Upper lobe of right lung (tissue), 1 donor: Measurements from ENCODE around the gene MPHOSPH9. TPM values are rescaled to one million over a fixed set of nuclear protein-coding genes. Genes with fewer than 3 reads are reported as not detected.
"Not testable (repeated sequence)": the region's sequence is repeated elsewhere in the genome, so short reads cannot be mapped to it uniquely, and the experiment has no call there.

Experiments used
- ATAC-seq: fragments of 200-7000 bp; cut with Tn5 transposase; one replicate; pipeline ENCODE4 v1.9.1; 2020; ENCODE audit warnings: mild to moderate bottlenecking, moderate library complexity
- DNase-seq: peaks from one replicate; pipeline ENCODE4 v3.0.0-alpha.2; 2020
- H3K27ac ChIP-seq: fragments of 200-600 bp; one replicate; pipeline ENCODE4 v1.8.0; 2022
- H3K27me3 ChIP-seq: fragments of 200-600 bp; one replicate; pipeline ENCODE4 v1.8.0; 2022; ENCODE audit warnings: mild to moderate bottlenecking
- H3K36me3 ChIP-seq: fragments of 200-600 bp; one replicate; pipeline ENCODE4 v1.8.0; 2022
- H3K4me1 ChIP-seq: fragments of 200-600 bp; one replicate; pipeline ENCODE4 v1.8.0; 2022
- H3K4me3 ChIP-seq: fragments of 200-600 bp; one replicate; pipeline ENCODE4 v1.8.0; 2022; ENCODE audit warnings: mild to moderate bottlenecking
- H3K9me3 ChIP-seq: fragments of 200-600 bp; one replicate; pipeline ENCODE4 v1.8.0; 2022
- CTCF ChIP-seq: fragments of 200-600 bp; IDR thresholded peaks from one replicate; pipeline ENCODE4 v1.8.0; 2022; ENCODE audit warnings: antibody characterized with exemption
- intact Hi-C: fragments of 100-400 bp; cut with DNase I; formaldehyde crosslinking; loops from one replicate; pipeline ENCODE4 v1.11.0; 2022
- total RNA-seq: library from RNA; stranded (reverse); fragmentation: NEBNext Ultra II Directional; extraction: Animal tissue kit (Norgen Biotek cat#: 25700); gene quantifications from one replicate; pipeline ENCODE4 v1.2.1, GENCODE V29; 2021
- donor health status: DM: no; HTN: yes; CAD: no; lungs with severe emphysema.

MPHOSPH9 gene
- total RNA-seq, 1 donor from 2014 or later = 20.3 TPM

- H3K9me3 ChIP-seq = no peaks in the 10 kb centered on the region
- no peaks in the 10 kb centered on the region for H3K27me3 ChIP-seq
- DNase-seq (no peak), ATAC-seq (no peak)
- no peak overlapping the region for H3K27ac ChIP-seq
- peaks cover 20% of the 10 kb centered on the region for H3K4me1 ChIP-seq
- intact Hi-C loops = no loop called here
- no peak overlapping the region for H3K4me3 ChIP-seq
- TF ChIP-seq CTCF = no peak
- no peaks in the 10 kb centered on the region for H3K36me3 ChIP-seq
Measured at GRCh38 chr12:123227581-123228258, 5.2 kb downstream of the MPHOSPH9 start.

- H3K9me3 ChIP-seq = no peaks in the 10 kb centered on the region
- no peak for TF ChIP-seq CTCF
- no peak overlapping the region for H3K27ac ChIP-seq
- H3K27me3 ChIP-seq = no peaks in the 10 kb centered on the region
- intact Hi-C loops = no loop called here
- H3K4me3 ChIP-seq = no peak overlapping the region
- peaks cover 16% of the 10 kb centered on the region for H3K36me3 ChIP-seq
- ATAC-seq (no peak), DNase-seq (no peak)
- H3K4me1 ChIP-seq = peaks cover 11% of the 10 kb centered on the region
Measured at GRCh38 chr12:123225443-123225842, 7.5 kb downstream of the MPHOSPH9 start.

- H3K4me3 ChIP-seq = no peak overlapping the region
- DNase-seq = no peak
- H3K4me1 ChIP-seq = no peaks in the 10 kb centered on the region
- peaks cover 17% of the 10 kb centered on the region for H3K36me3 ChIP-seq
- no peak for TF ChIP-seq CTCF
- ATAC-seq = peak; percentile 30
- H3K9me3 ChIP-seq = no peaks in the 10 kb centered on the region
- no peaks in the 10 kb centered on the region for H3K27me3 ChIP-seq
- intact Hi-C loops = no loop called here
- H3K27ac ChIP-seq = no peak overlapping the region
Measured at GRCh38 chr12:123223241-123223668, 9.7 kb downstream of the MPHOSPH9 start.

- ATAC-seq, intact Hi-C loops, H3K4me1 ChIP-seq, H3K9me3 ChIP-seq, H3K4me3 ChIP-seq, H3K27ac ChIP-seq, DNase-seq, H3K27me3 ChIP-seq: not testable (repeated sequence)
- peaks cover 40% of the 10 kb centered on the region for H3K36me3 ChIP-seq
Measured at GRCh38 chr12:123207815-123208214, 25.1 kb downstream of the MPHOSPH9 start.

GRCh38 chr12:123206794-123207193, 26.1 kb downstream of the MPHOSPH9 start:
- DNase-seq, H3K27me3 ChIP-seq, H3K4me1 ChIP-seq, H3K4me3 ChIP-seq, H3K9me3 ChIP-seq, intact Hi-C loops, H3K27ac ChIP-seq, ATAC-seq: not testable (repeated sequence)
- H3K36me3 ChIP-seq = peaks cover 50% of the 10 kb centered on the region

- intact Hi-C loops = no loop called here
- Histone ChIP-seq H3K27me3 (no peaks in the 10 kb centered on the region), H3K36me3 (peaks cover 25% of the 10 kb centered on the region), H3K4me1 (no peaks in the 10 kb centered on the region), H3K27ac (no peak overlapping the region), H3K4me3 (no peak overlapping the region), H3K9me3 (no peaks in the 10 kb centered on the region)
- TF ChIP-seq CTCF = no peak
- ATAC-seq (no peak), DNase-seq (no peak)
Measured at GRCh38 chr12:123200414-123200813, 32.5 kb downstream of the MPHOSPH9 start.

GRCh38 chr12:123199936-123200335, 33.0 kb downstream of the MPHOSPH9 start:
- no peak for DNase-seq
- peaks cover 25% of the 10 kb centered on the region for H3K36me3 ChIP-seq
- no peak overlapping the region for H3K27ac ChIP-seq
- no peaks in the 10 kb centered on the region for H3K27me3 ChIP-seq
- H3K4me3 ChIP-seq = no peak overlapping the region
- TF ChIP-seq CTCF = no peak
- intact Hi-C loops = no loop called here
- H3K4me1 ChIP-seq = no peaks in the 10 kb centered on the region
- ATAC-seq = no peak
- H3K9me3 ChIP-seq = no peaks in the 10 kb centered on the region
